Measurements from ENCODE around the gene ADCY3. TPM values are rescaled to one million over a fixed set of nuclear protein-coding genes. Genes with fewer than 3 reads are reported as not detected.
A peak's percentile ranks its signal among the peaks of the same experiment; 100 is the strongest.
"Not testable (repeated sequence)": the region's sequence is repeated elsewhere in the genome, so short reads cannot be mapped to it uniquely, and the experiment has no call there.

Gene ADCY3
- polyA plus RNA-seq, 1 donor: 23.5 TPM

GRCh38 chr2:24844023-24844685 is 75.9 kb downstream of the ADCY3 start:
- DNase-seq: no peak

- DNase-seq: no peak
These were observed 76.6 kb downstream of the ADCY3 start for GRCh38 chr2:24843330-24843860.

GRCh38 chr2:24842081-24843050 is 77.7 kb downstream of the ADCY3 start:
- no peak for DNase-seq

GRCh38 chr2:24840962-24841945 is 78.8 kb downstream of the ADCY3 start:
- no peak for DNase-seq

- DNase-seq: no peak
These were observed 79.7 kb downstream of the ADCY3 start for GRCh38 chr2:24840164-24840869.

DNA sequence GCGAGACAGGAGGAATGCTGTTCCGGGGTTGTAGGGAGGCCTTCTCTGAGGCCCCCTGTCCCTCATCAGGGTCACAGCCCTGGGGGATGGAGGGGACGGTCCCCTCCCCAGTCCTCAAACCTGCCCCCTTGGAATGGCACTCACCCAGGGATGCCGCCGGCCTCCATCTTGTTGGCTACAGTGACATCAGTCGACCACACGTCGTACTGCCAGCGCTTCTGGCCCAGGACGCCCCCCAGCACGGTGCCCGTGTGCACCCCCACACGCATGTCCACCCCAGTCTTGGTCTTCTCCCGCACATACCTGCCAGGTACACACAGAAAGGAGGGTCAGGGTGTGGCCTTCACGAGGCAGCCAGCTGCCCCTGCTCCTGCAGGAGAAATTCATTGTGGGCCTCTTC is 80.3 kb downstream of the ADCY3 start:
- no peak for DNase-seq

GRCh38 chr2:24838541-24838940 is 81.5 kb downstream of the ADCY3 start:
- DNase-seq: no peak

DNA sequence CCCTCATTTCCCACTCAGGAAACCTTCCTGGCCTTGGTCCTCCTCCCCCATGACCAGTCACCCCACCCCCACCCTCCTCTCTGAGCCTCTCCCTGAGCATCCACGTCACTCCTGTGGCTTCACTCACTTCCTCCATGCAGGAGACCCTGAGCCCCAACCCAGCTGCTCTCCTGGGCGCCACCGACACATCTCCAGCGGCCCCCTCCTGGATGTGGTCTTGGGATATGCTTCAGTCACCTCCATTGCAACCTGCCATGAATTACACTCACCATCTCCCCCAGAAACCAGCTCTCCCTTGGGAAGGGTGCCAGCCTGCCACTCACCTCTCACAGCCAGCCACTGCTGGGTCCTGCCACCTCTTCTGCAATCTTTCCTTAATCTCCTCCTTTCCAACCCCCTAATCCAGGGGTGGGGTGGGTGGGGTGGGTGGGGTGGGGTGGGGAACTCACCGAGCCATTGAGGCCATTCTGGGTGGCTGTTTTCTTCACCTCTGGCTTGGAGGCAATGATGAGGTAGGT is 82.0 kb downstream of the ADCY3 start:
- DNase-seq: no peak

DNA sequence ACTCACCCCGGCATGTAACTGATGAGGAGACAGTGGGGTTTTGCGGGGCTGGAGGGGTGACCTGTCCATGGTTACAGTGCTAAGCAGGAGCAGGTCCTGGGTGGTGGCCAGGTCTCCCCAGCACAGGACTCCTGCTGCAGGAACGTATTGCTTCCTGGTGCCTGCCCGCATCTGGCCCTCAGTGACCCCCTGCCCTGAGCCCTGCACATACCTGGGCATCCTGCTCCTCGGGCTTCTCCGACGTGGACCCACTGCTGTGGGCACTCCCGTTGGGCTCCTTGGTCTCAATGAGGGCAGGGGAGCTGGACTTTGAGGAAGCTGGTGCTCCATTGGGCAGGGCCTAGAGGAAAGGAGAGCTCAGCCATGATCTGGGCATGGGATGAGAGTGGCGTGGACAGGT is 83.3 kb downstream of the ADCY3 start:
- DNase-seq: no peak

DNA sequence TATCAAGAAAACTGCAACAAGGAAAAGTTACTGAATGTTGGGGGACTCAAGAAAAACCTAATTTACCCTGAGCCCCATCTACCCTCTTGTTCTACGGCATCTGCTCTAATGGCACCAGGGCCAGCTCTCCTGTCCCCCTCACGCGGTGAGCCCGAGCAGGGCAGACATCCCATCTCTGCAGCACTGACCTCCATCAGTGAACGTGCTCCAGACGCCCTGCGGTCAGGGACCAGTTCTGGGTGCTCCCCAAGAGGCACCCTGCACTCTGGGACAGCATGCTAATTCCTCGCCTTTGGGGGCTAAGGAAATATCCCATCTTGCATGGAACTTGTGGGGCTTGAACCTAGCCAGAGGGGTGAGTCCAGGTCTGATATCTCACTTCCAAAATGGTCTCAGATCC is 83.8 kb downstream of the ADCY3 start:
- no peak for DNase-seq

DNA sequence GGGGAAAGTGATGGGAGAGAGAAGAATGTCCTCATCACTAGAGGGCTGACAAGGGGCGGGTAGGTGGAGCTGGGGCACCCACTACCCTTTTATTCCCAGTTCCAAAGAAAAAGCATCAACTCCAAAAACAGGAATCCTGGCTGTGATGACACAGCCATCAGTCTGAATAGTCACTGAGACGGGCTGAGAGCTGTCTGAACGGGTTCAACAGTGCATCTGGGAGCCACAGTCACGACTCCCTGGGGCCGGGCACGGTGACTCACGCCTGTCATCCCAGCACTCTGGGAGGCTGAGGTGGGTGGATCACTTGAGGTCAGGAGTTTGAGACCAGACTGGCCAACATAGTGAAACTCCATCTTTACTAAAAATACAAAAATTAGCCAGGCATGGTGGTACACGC is 84.6 kb downstream of the ADCY3 start:
- DNase-seq: not testable (repeated sequence)

DNA sequence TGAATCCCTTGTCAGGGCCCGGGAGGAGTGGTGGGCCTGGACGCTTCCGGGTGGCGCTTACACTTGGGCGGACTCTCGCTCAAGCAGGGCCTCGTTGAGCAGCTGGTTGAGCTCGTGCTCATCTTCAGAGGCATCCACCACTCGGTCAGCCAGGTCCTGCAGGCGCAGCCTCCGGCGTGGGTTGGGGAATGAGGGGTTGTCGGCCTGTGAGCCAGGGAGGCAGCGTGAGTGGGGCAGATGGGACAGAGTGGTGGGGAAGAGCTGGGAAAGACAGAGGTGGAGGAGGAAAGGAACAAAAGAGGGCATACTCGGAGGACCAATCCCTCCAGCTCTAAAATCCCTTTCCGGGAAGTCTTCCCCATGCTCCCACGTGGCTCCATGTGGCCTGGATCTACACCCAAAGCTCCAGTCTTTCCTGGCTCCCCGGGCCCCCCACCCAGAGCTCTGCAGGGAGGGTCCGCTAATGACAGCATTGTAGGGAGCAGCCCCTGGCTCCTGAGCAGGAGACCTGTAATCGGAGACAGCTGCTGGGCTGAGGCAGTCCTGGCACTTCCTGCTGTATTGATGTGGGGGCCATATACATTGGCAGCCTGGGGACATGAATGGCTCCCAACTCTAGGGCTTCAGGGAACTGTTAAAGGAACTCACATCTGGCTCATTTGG is 85.2 kb downstream of the ADCY3 start:
- DNase-seq: no peak

DNA sequence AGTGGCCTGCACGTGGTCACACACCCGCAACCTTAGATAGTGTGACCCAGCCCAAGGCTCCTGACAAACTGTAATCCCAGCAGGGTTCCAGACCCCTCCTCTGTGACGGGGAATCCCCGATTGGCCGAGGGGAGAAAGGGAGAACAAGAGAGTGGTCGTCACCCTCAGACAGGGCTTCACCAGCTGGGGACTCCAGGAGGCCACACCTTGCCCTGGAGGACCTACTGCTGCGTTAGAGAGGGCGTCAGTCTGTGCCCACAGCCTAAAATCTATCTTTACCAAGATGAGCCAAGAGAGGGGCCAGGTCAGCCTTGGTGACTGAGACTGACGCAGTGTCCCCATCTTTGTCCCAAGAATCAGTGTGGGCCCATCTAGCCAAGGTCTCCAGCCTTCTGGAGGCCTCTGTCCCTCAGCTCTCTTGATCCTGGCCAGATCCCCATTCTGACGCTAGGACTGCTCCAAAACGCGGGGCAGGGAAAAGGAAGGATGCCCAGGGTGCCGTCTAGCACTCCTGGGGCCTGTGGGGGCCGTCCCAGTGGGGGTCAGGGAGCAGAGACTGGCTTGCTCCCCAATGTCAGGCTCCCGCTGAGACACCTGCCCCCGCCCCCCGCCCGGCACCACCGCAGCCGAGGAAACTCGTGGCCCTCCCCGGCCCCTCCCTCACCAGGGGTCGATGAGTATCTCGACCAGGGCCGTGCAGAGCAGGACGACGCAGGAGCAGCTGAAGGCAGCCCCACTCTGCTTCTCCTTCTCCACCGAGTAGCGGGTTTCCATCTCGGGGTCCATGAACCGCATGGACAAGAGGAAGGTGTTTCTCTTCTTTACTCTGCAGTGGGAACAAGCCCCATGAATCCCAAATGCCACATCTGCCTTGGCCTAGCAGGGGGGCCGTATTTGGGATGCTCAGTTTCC is 86.0 kb downstream of the ADCY3 start:
- no peak for DNase-seq

DNA sequence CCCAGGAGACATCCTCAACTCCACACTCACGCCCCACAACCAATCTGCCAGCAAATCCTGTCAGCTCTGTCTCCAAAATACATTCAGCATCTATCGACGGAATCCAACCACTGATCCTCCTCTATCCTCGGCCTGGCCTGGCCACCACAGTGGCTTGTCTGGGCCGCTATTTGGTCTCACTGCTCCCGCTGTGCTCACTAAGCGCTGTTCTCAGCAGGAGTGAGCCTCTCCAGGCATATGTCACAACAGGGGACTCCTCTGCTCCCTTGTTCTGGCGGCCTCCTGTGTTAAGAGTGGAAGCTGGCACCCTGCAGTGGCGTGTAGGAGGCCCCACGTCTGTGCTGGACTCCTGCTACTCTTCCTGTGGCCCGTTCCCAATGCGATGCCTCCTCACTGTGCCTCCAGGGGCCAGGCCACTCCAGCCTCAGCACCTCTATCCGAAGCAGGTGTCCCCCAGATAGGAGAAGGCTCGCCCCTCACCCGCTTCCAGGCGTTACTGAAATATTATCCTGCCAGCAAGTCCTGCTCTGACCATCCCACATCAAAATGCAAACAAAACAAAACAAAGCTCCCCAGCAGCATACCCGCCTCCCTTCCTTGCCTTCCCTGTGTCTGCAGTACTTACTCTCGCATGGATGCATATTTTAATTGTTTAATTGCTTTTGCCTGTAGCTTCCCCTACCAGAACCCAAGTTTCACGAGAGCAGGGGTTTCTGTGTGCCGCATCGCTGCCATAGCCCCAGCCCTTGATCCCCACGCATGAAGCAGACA is 86.9 kb downstream of the ADCY3 start:
- DNase-seq: no peak

- DNase-seq: no peak
These were observed 87.5 kb downstream of the ADCY3 start for GRCh38 chr2:24832521-24832920.

DNA sequence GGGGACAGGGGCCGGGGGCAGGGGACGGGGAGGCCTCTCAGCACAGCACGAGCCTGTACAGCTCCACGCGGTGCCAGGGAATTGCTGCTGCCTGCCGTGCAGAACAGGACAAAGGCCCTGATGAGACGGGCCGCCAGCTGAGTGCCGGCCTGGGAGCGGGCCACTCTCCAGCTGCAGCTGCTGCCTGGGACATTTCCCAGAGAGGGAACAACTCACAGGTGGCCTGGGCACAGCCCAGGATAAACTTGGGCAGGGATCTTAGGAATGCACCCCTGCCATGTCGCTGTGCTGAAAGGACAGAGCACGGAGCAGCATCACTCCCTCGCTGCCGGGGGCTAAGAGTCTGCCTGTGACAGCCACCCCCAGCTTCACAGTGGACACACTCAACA is 88.0 kb downstream of the ADCY3 start:
- peak; percentile 38 for DNase-seq

- no peak for DNase-seq
These were observed 88.6 kb downstream of the ADCY3 start for GRCh38 chr2:24831221-24832072.

DNA sequence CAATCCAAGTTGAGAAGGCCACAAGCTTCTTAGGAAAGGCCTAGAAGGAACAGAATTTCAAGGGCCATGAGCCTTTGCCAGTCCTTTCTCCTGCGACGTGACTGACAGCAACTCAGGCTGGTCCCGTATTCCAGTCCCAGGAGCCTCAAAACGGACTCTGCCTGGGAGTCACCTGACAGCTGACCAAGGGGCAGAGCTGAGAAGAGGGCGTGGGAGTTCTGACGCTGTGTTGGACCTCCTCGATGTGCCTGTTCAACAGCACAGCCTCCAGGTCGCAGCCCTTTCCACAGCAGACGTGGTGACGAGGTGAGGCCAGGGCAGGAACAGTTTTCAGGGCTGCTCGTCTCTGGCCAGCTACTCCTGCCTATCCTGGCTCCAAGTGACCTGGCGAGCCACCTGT is 89.3 kb downstream of the ADCY3 start:
- no peak for DNase-seq

All from hindlimb muscle (tissue), 1 donor.